ENCODE results near the gene MME. TPM values are rescaled to one million over a fixed set of nuclear protein-coding genes. Genes with fewer than 3 reads are reported as not detected.

MME gene
- total and polyA plus RNA-seq, 2 of the 4 experiments (the other 2 are of a cell fraction), result 11.7 to 22.8 TPM

DNA sequence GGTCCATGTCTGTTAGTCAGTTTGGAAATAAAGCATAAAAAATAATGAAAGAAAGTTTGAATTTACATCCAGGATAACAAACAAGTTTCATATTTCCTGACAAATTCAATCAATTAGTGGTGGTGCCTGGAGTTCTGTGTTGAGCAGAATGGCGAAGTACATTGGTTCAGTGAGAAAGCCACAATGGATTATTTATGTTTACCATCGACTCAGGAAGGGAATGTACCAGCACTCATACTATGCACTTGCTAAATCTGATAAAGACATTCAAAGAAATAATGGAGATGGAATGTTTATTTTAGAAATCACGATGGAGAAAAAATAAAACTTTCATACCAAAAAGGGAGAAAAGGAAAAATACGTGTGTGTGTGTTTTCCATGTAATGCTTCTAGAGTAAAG is 45.3 kb upstream of the MME start:
- H3K9me3 ChIP-seq (ENCODE audit: control insufficient read depth, insufficient read depth, low read length), result no peaks in the 10 kb centered on the region
- ATAC-seq (ENCODE audit: low read depth), result no peak
- H2BK120ac ChIP-seq (ENCODE audit: low read depth, low read length), result no peak overlapping the region
- CTCF ChIA-PET, result no interaction called here
- H3K36me3 ChIP-seq (ENCODE audit: control insufficient read depth, insufficient read depth, low read length), result no peaks in the 10 kb centered on the region
- dilution Hi-C loops (cut with HindIII; ENCODE audit: low sequenced_read_pairs, unreplicated experiment), result no loop called here
- no peak overlapping the region for H2AK9ac ChIP-seq (replicated peaks; ENCODE audit: low read depth, low read length, poor library complexity)
- no peak overlapping the region for H2BK20ac ChIP-seq (ENCODE audit: low read depth, low read length)
- BruUV-seq (replicated peaks), result no TSS peak
- POLR2A ChIA-PET (ENCODE audit: unreplicated experiment), result no interaction called here
- no peak for DNase-seq
- no peak overlapping the region for H3K27ac ChIP-seq (ENCODE audit: insufficient read depth, low read length)
- peak overlapping the region; percentile 42; the same call in 1 of the 2 replicates for H3K23ac ChIP-seq (ENCODE audit: low read depth, low read length)
- TF ChIP-seq SMC3 (IDR thresholded peaks at IDR 0.05; ENCODE audit: low read depth, low read length), result no peak
- no peak for TF ChIP-seq USF2 (IDR thresholded peaks at IDR 0.05; ENCODE audit: low read depth, low read length)
- TF ChIP-seq CEBPB (IDR thresholded peaks at IDR 0.05; ENCODE audit: low read depth, low read length), result no peak
- TF ChIP-seq MAFK (IDR thresholded peaks at IDR 0.05; ENCODE audit: low read depth, low read length), result no peak
- H2BK15ac ChIP-seq (ENCODE audit: low read depth, low read length), result no peak overlapping the region
- no peak overlapping the region for H4K5ac ChIP-seq (ENCODE audit: low read depth, low read length)
- no peak overlapping the region for H3K14ac ChIP-seq (replicated peaks; ENCODE audit: low read depth, low read length)
- H3K4me2 ChIP-seq (ENCODE audit: low read depth, low read length), result no peak overlapping the region
- H3K9ac ChIP-seq (ENCODE audit: low read depth, low read length), result no peak overlapping the region
- no peak overlapping the region for H2AFZ ChIP-seq (replicated peaks; ENCODE audit: low read length, poor library complexity)
- H3K9me1 ChIP-seq (ENCODE audit: insufficient read depth, low read length), result no peaks in the 10 kb centered on the region
- no peak overlapping the region for H4K91ac ChIP-seq (ENCODE audit: insufficient read depth, low read depth, low read length)
- no peak overlapping the region for H2BK5ac ChIP-seq (ENCODE audit: low read depth, low read length, poor library complexity, severe bottlenecking)
- in situ Hi-C loops (cut with MboI; ENCODE audit: low sequenced_read_pairs), result no loop called here
- H3K4me1 ChIP-seq (ENCODE audit: control insufficient read depth, insufficient read depth, low read length), result 0 out of 2 replicates have a peak, but pooled peaks cover 2% of the 10 kb centered on the region
- no peak overlapping the region for H4K8ac ChIP-seq (ENCODE audit: low read depth in 2 of 2, low read length in 2 of 2)
- no peaks in the 10 kb centered on the region for H4K20me1 ChIP-seq (ENCODE audit: insufficient read depth, low read length)
- H2AK5ac ChIP-seq (ENCODE audit: low read depth, low read length), result no peak overlapping the region
- no peak overlapping the region for H3K56ac ChIP-seq (ENCODE audit: extremely low read depth, insufficient read depth, low read length)
- no peaks in the 10 kb centered on the region for H3K79me1 ChIP-seq (ENCODE audit: low read depth in 1 of 2, low read length in 2 of 2)
- no peaks in the 10 kb centered on the region for H3K27me3 ChIP-seq (ENCODE audit: control insufficient read depth, insufficient read depth, low read length)
- no CpG with 5 or more reads among the region's 4 CpGs for WGBS, 2 experiments (ENCODE audit: extremely low coverage in 2 of 2, insufficient read length in 1 of 2)
- no peak overlapping the region for H3K4me3 ChIP-seq (ENCODE audit: insufficient read depth, low read depth, low read length)
- H3K18ac ChIP-seq (ENCODE audit: low read depth, low read length), result no peak overlapping the region
- intact Hi-C loops (cut with micrococcal nuclease), result no loop called here
- no peak overlapping the region for H3K4ac ChIP-seq (ENCODE audit: low read depth, low read length)
